Ectodermal cell (in vitro differentiated cells): ENCODE data around the gene MTUS2.
"Not testable (repeated sequence)": the region's sequence is repeated elsewhere in the genome, so short reads cannot be mapped to it uniquely, and the experiment has no call there.

Experiments used
- H3K27ac ChIP-seq: 2 replicates; pipeline ENCODE4 v1.7.0; 2013; ENCODE audit warnings: mild to moderate bottlenecking, low read depth, low read length; ENCODE audit not compliant: insufficient read depth, poor library complexity, severe bottlenecking
- H3K27me3 ChIP-seq: 2 replicates; pipeline ENCODE4 v1.7.0; 2013; ENCODE audit warnings: mild to moderate bottlenecking, low read length; ENCODE audit not compliant: insufficient read depth, control insufficient read depth, poor library complexity, severe bottlenecking
- H3K36me3 ChIP-seq: one replicate; pipeline ENCODE4 v1.7.0; 2013; ENCODE audit warnings: low read length; ENCODE audit not compliant: control insufficient read depth, insufficient read depth
- H3K4me1 ChIP-seq: one replicate; pipeline ENCODE4 v1.7.0; 2013; ENCODE audit warnings: low read length; ENCODE audit not compliant: control insufficient read depth, insufficient read depth
- H3K4me3 ChIP-seq: 2 replicates; pipeline ENCODE4 v1.7.0; 2013; ENCODE audit warnings: low read depth, low read length, control low read depth; ENCODE audit not compliant: insufficient read depth
- H3K9me3 ChIP-seq: 2 replicates; pipeline ENCODE4 v1.7.0; 2013; ENCODE audit warnings: mild to moderate bottlenecking, low read length, moderate library complexity; ENCODE audit not compliant: control insufficient read depth
- WGBS, 2 experiments: methylation state at CpG; one replicate each; pipeline ENCODE4 v1.1.7; 2013; ENCODE audit warnings: missing lambda C conversion rate in 2 of 2; 5-methylcytosine and 5-hydroxymethylcytosine counted together

The MTUS2 gene

GRCh38 chr13:28978574-28978973 lies 158.4 kb downstream of the MTUS2 start:
- Histone ChIP-seq H3K27me3 (no peaks in the 10 kb centered on the region), H3K27ac (no peak overlapping the region), H3K4me1 (no peaks in the 10 kb centered on the region), H3K4me3 (no peak overlapping the region), H3K36me3 (no peaks in the 10 kb centered on the region), H3K9me3 (peaks cover 3% of the 10 kb centered on the region)
- WGBS, 2 experiments = 69 to 78% methylated on average over 3 of the region's 3 CpGs

GRCh38 chr13:28981530-28981929 lies 161.4 kb downstream of the MTUS2 start:
- Histone ChIP-seq H3K27me3 (no peaks in the 10 kb centered on the region), H3K4me1 (no peaks in the 10 kb centered on the region), H3K27ac (no peak overlapping the region), H3K4me3 (no peak overlapping the region), H3K9me3 (peaks cover 3% of the 10 kb centered on the region), H3K36me3 (no peaks in the 10 kb centered on the region)
- 89 to 91% methylated on average over 9 of the region's 9 CpGs for WGBS, 2 experiments

- H3K4me1 ChIP-seq = no peaks in the 10 kb centered on the region
- 83 to 87% methylated on average over 3 of the region's 3 CpGs for WGBS, 2 experiments
Measured at GRCh38 chr13:28983641-28984040, 163.5 kb downstream of the MTUS2 start.

GRCh38 chr13:28984326-28984725 lies 164.2 kb downstream of the MTUS2 start:
- no peaks in the 10 kb centered on the region for H3K27me3 ChIP-seq
- no peaks in the 10 kb centered on the region for H3K36me3 ChIP-seq
- H3K27ac ChIP-seq = no peak overlapping the region
- H3K4me3 ChIP-seq = no peak overlapping the region
- no peaks in the 10 kb centered on the region for H3K4me1 ChIP-seq
- H3K9me3 ChIP-seq = no peaks in the 10 kb centered on the region
- WGBS, 2 experiments = 76 to 80% methylated on average over 8 of the region's 8 CpGs

More at GRCh38 chr13:28983641-28984040, 163.5 kb downstream of the MTUS2 start:
- Histone ChIP-seq H3K27ac (no peak overlapping the region), H3K9me3 (peaks cover 1% of the 10 kb centered on the region), H3K27me3 (no peaks in the 10 kb centered on the region), H3K36me3 (no peaks in the 10 kb centered on the region), H3K4me3 (no peak overlapping the region)

GRCh38 chr13:28984825-28985224 lies 164.7 kb downstream of the MTUS2 start:
- H3K27ac ChIP-seq = no peak overlapping the region
- H3K4me3 ChIP-seq = no peak overlapping the region
- H3K4me1 ChIP-seq = no peaks in the 10 kb centered on the region
- H3K9me3 ChIP-seq = no peaks in the 10 kb centered on the region
- no peaks in the 10 kb centered on the region for H3K36me3 ChIP-seq
- no peaks in the 10 kb centered on the region for H3K27me3 ChIP-seq
- WGBS, 2 experiments = no CpG with 5 or more reads among the region's 1 CpG

- H3K9me3 ChIP-seq, H3K36me3 ChIP-seq, H3K4me1 ChIP-seq, H3K4me3 ChIP-seq, H3K27me3 ChIP-seq, H3K27ac ChIP-seq: not testable (repeated sequence)
- WGBS, 2 experiments = 44 to 45% methylated on average over 3 of the region's 3 CpGs
Measured at GRCh38 chr13:28990378-28990777, 170.2 kb downstream of the MTUS2 start.

- Histone ChIP-seq H3K27ac (no peak overlapping the region), H3K36me3 (no peaks in the 10 kb centered on the region), H3K27me3 (no peaks in the 10 kb centered on the region), H3K4me1 (no peaks in the 10 kb centered on the region), H3K9me3 (peaks cover 4% of the 10 kb centered on the region), H3K4me3 (no peak overlapping the region)
Measured at GRCh38 chr13:28991764-28992163, 171.6 kb downstream of the MTUS2 start.

- Histone ChIP-seq H3K36me3 (no peaks in the 10 kb centered on the region), H3K9me3 (no peaks in the 10 kb centered on the region), H3K4me3 (no peak overlapping the region), H3K27me3 (no peaks in the 10 kb centered on the region), H3K27ac (no peak overlapping the region), H3K4me1 (no peaks in the 10 kb centered on the region)
- 94% methylated on average over 3 of the region's 3 CpGs for WGBS, 2 experiments
Measured at GRCh38 chr13:29000826-29001225, 180.7 kb downstream of the MTUS2 start.

GRCh38 chr13:29005035-29005762 lies 185.1 kb downstream of the MTUS2 start:
- H3K4me3 ChIP-seq = no peak overlapping the region
- 71 to 75% methylated on average over 8 of the region's 8 CpGs for WGBS, 2 experiments
- no peaks in the 10 kb centered on the region for H3K4me1 ChIP-seq
- H3K9me3 ChIP-seq = no peaks in the 10 kb centered on the region
- H3K27me3 ChIP-seq = no peaks in the 10 kb centered on the region
- no peak overlapping the region for H3K27ac ChIP-seq
- no peaks in the 10 kb centered on the region for H3K36me3 ChIP-seq

- 82 to 83% methylated on average over 2 of the region's 2 CpGs for WGBS, 2 experiments
- Histone ChIP-seq H3K4me1 (no peaks in the 10 kb centered on the region), H3K36me3 (no peaks in the 10 kb centered on the region), H3K27ac (no peak overlapping the region), H3K9me3 (no peaks in the 10 kb centered on the region), H3K4me3 (no peak overlapping the region), H3K27me3 (no peaks in the 10 kb centered on the region)
Measured at GRCh38 chr13:29005763-29006120, 185.6 kb downstream of the MTUS2 start.
